ENCODE data around the gene DHRS1.

DNA sequence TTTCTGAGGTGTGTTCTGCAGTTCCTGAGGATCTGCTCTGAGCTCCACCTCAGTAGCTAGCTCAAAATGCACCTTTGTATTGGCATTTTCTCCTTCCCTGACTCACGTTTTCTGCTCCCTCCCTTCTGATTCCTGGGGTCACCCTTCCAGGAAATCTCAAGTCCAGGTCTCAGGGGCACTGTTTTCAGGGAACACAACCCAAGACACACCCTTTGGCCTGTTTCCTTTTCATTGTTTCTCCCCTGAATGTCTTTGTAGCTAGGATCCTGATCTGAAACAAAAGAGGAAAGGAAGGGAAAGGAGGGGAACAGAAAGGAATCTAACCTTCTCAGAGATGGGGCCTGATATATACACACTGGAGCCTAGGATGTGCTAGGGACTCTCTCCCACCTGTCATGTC lies 47.6 kb upstream of the DHRS1 start:
- TF ChIP-seq EZH2phosphoT487 (IDR thresholded peaks at IDR 0.05; ENCODE audit: borderline replicate concordance): no peak
- no peak for TF ChIP-seq RAD21 (IDR thresholded peaks at IDR 0.05; ENCODE audit: low read depth)
- no peak for TF ChIP-seq POLR2A (IDR thresholded peaks at IDR 0.05; ENCODE audit: borderline replicate concordance, extremely low read depth, insufficient read depth, insufficient read length)
- no peak for TF ChIP-seq ATF3 (IDR thresholded peaks at IDR 0.05)
- no peak for TF ChIP-seq EZH2 (IDR thresholded peaks at IDR 0.05)
- TF ChIP-seq EGR1 (IDR thresholded peaks at IDR 0.05; ENCODE audit: low read depth): no peak
- TF ChIP-seq CTCF (IDR thresholded peaks at IDR 0.05 in 2 of 3, conservative IDR thresholded peaks at IDR 0.05 in 1 of 3; ENCODE audit: borderline replicate concordance in 1 of 3, insufficient read depth in 1 of 3, low read depth in 2 of 3, low read length in 2 of 3): no peak
- no peak for TF ChIP-seq SP1 (IDR thresholded peaks at IDR 0.05; ENCODE audit: low read depth)
- no peak for TF ChIP-seq MAX (IDR thresholded peaks at IDR 0.05)
- no peak for TF ChIP-seq POLR2AphosphoS5 (IDR thresholded peaks at IDR 0.05; ENCODE audit: low read depth, low read length)
- no peak for TF ChIP-seq FOSL1 (IDR thresholded peaks at IDR 0.05; ENCODE audit: low read depth)

Data from HCT116 (cell line).